Upper lobe of right lung (tissue), 1 donor: ENCODE measurements around the gene HELZ2. TPM values are rescaled to one million over a fixed set of nuclear protein-coding genes. Genes with fewer than 3 reads are reported as not detected.

ENCODE experiments used
- ATAC-seq: fragments of 200-7000 bp; cut with Tn5 transposase; one replicate; pipeline ENCODE4 v1.9.1; 2020; ENCODE audit warnings: mild to moderate bottlenecking, moderate library complexity
- DNase-seq: peaks from one replicate; pipeline ENCODE4 v3.0.0-alpha.2; 2020
- H3K27ac ChIP-seq: fragments of 200-600 bp; one replicate; pipeline ENCODE4 v1.8.0; 2022
- H3K27me3 ChIP-seq: fragments of 200-600 bp; one replicate; pipeline ENCODE4 v1.8.0; 2022; ENCODE audit warnings: mild to moderate bottlenecking
- H3K36me3 ChIP-seq: fragments of 200-600 bp; one replicate; pipeline ENCODE4 v1.8.0; 2022
- H3K4me1 ChIP-seq: fragments of 200-600 bp; one replicate; pipeline ENCODE4 v1.8.0; 2022
- H3K4me3 ChIP-seq: fragments of 200-600 bp; one replicate; pipeline ENCODE4 v1.8.0; 2022; ENCODE audit warnings: mild to moderate bottlenecking
- H3K9me3 ChIP-seq: fragments of 200-600 bp; one replicate; pipeline ENCODE4 v1.8.0; 2022
- intact Hi-C: fragments of 100-400 bp; cut with DNase I; formaldehyde crosslinking; loops from one replicate; pipeline ENCODE4 v1.11.0; 2022
- total RNA-seq: library from RNA; stranded (reverse); fragmentation: NEBNext Ultra II Directional; extraction: Animal tissue kit (Norgen Biotek cat#: 25700); gene quantifications from one replicate; pipeline ENCODE4 v1.2.1, GENCODE V29; 2021
- TF ChIP-seq, protein P1 (sequence below): fragments of 200-600 bp; IDR thresholded peaks from one replicate; pipeline ENCODE4 v1.8.0; 2022; ENCODE audit warnings: antibody characterized with exemption
- donor health status: DM: no; HTN: yes; CAD: no; lungs with severe emphysema.

Gene HELZ2
- total RNA-seq, 1 donor from 2014 or later = 53.3 TPM

DNA sequence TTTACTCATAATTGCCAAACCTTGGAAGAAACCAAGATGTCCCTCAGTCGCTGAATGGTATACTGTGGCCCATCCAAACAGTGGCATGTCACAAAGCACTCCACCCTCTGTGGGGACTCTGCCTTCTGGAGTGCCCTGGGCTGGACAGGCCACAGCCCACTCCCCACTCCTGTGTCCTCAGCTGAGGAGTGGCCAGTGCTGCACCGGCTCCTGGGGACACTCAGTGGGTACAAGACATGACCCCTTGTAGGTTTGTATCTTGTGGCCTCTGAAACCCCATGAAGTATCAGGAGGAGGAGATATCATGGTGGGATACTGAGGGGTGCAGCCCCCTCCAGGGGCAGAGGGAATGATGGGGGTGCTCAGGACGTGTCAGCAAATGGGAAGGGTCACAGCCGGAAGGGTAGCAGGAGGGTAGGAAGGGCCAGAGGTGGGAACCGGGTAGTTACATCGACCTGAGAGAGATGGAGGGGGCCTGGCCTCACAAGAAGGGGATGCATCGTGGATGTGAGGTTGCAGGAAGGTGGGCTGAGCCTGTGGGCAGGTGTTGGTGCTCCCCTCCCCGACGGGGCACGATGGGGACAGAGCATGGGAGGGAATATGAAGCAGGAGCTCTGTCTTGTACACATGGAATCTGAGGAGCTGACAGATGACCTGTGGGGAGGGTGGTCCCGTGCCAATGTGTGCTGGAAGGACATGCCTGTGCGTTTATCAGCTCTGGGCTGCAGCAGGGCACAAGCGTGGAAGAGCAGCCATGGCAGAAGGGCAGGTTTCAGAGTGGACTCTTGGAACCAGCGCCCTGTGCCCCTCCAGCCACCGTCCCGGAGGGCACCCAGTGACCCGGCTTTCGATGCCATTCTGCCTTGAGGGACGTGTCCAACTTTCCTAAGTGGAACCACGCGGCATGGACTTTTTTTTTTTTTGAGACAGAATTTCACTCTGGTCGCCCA is 11.9 kb upstream of the HELZ2 start:
- Histone ChIP-seq H3K4me1 (no peaks in the 10 kb centered on the region), H3K27ac (no peak overlapping the region), H3K36me3 (peaks cover 21% of the 10 kb centered on the region), H3K4me3 (no peak overlapping the region), H3K9me3 (no peaks in the 10 kb centered on the region), H3K27me3 (no peaks in the 10 kb centered on the region)
- no peak for DNase-seq
- intact Hi-C loops = no loop called here
- TF ChIP-seq, protein P1, sequence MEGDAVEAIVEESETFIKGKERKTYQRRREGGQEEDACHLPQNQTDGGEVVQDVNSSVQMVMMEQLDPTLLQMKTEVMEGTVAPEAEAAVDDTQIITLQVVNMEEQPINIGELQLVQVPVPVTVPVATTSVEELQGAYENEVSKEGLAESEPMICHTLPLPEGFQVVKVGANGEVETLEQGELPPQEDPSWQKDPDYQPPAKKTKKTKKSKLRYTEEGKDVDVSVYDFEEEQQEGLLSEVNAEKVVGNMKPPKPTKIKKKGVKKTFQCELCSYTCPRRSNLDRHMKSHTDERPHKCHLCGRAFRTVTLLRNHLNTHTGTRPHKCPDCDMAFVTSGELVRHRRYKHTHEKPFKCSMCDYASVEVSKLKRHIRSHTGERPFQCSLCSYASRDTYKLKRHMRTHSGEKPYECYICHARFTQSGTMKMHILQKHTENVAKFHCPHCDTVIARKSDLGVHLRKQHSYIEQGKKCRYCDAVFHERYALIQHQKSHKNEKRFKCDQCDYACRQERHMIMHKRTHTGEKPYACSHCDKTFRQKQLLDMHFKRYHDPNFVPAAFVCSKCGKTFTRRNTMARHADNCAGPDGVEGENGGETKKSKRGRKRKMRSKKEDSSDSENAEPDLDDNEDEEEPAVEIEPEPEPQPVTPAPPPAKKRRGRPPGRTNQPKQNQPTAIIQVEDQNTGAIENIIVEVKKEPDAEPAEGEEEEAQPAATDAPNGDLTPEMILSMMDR = no peak
- no peak for ATAC-seq

GRCh38 chr20:63582382-63583063 is 8.5 kb upstream of the HELZ2 start:
- H3K36me3 ChIP-seq = no peaks in the 10 kb centered on the region
- peaks cover 8% of the 10 kb centered on the region for H3K27me3 ChIP-seq
- DNase-seq (no peak), ATAC-seq (no peak)
- TF ChIP-seq, protein P1 = no peak
- no peak overlapping the region for H3K4me3 ChIP-seq
- intact Hi-C loops = no loop called here
- H3K27ac ChIP-seq = no peak overlapping the region
- no peaks in the 10 kb centered on the region for H3K4me1 ChIP-seq
- no peaks in the 10 kb centered on the region for H3K9me3 ChIP-seq

DNA sequence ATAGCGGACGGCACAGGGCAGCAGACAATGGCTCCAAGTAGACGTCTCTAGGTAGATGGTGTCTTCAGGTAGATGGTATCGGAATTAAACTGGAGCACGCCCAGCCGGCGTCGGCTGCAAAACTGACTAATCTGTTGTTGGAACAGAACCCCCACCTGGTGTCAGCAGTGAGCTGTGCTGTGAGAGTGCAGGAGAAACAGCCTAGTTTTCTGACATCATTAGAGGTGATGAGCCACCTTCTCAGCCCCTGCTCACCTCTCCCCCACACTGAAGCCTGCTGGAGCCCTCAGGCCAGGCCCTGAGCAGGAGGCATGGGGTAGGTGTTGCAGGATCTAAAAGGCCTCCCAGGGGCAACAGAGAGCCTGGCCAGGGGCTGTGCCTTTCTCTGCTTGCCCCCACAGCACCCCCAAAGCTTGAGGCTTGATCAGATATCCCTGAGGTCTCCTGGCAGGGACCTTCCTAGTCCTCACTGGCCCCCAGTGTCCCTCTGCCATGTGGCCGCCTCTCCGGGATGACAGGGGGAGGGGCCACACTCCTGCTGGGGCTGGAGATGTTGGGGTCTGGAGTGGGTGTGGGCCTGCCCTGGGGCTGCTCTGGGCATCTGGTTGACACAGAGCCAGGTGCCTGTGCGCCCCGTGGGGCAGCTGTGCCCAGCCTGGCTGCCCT is 6.9 kb upstream of the HELZ2 start:
- no peak overlapping the region for H3K27ac ChIP-seq
- H3K36me3 ChIP-seq = no peaks in the 10 kb centered on the region
- no peak overlapping the region for H3K4me3 ChIP-seq
- peaks cover 8% of the 10 kb centered on the region for H3K27me3 ChIP-seq
- intact Hi-C loops = no loop called here
- no peaks in the 10 kb centered on the region for H3K9me3 ChIP-seq
- DNase-seq (no peak), ATAC-seq (peak; percentile 53)
- TF ChIP-seq, protein P1 = no peak
- H3K4me1 ChIP-seq = no peaks in the 10 kb centered on the region

- no peak overlapping the region for H3K27ac ChIP-seq
- DNase-seq = no peak
- H3K4me3 ChIP-seq = no peak overlapping the region
- H3K9me3 ChIP-seq = no peaks in the 10 kb centered on the region
- peaks cover 8% of the 10 kb centered on the region for H3K27me3 ChIP-seq
- no peaks in the 10 kb centered on the region for H3K36me3 ChIP-seq
- ATAC-seq = no peak
- TF ChIP-seq, protein P1 = no peak
- H3K4me1 ChIP-seq = no peaks in the 10 kb centered on the region
- intact Hi-C loops = no loop called here
Observed at GRCh38 chr20:63579017-63579694, 5.1 kb upstream of the HELZ2 start.
